Activated CD8-positive, alpha-beta memory T cell treated with anti-CD3 and anti-CD28 coated beads, Interleukin-2, amount 50 U/mL, for 1 hour (primary cell): Measurements from ENCODE around the gene ING1.

Experiments
- DNase-seq: peaks from one replicate; pipeline ENCODE4 v3.0.0-alpha.2; 2020; ENCODE audit errors: extremely low read depth

The ING1 gene

GRCh38 chr13:110772091-110772984 is 58.8 kb downstream of the ING1 start:
- no peak for DNase-seq
